Colonic mucosa (tissue), 4 donors: ENCODE data around the gene ENO3. TPM values are rescaled to one million over a fixed set of nuclear protein-coding genes. Genes with fewer than 3 reads are reported as not detected.
A peak's percentile ranks its signal among the peaks of the same experiment; 100 is the strongest.

Experiments
- DNase-seq: peaks from one replicate; pipeline ENCODE4 v3.0.0-alpha.2; 2020
- H3K27ac ChIP-seq: fragments of 200-600 bp; one replicate; pipeline ENCODE4 v1.8.0; 2021
- H3K27me3 ChIP-seq: fragments of 200-600 bp; one replicate; pipeline ENCODE4 v1.8.0; 2021
- H3K36me3 ChIP-seq: fragments of 200-600 bp; one replicate; pipeline ENCODE4 v1.8.0; 2021
- H3K4me1 ChIP-seq: fragments of 200-600 bp; one replicate; pipeline ENCODE4 v1.8.0; 2021; ENCODE audit warnings: mild to moderate bottlenecking
- H3K4me3 ChIP-seq: fragments of 200-600 bp; one replicate; pipeline ENCODE4 v1.8.0; 2021
- H3K9ac ChIP-seq, 2 donors: one replicate each; pipeline ENCODE4 v1.7.0; 2013; ENCODE audit warnings: control low read depth in 2 of 2, low read depth in 2 of 2, low read length in 2 of 2
- H3K9me3 ChIP-seq: fragments of 200-600 bp; one replicate; pipeline ENCODE4 v1.8.0; 2021
- intact Hi-C: fragments of 100-400 bp; cut with DNase I; formaldehyde crosslinking; loops from one replicate; pipeline ENCODE4 v1.14.1; 2022
- total RNA-seq, 2 donors: library from RNA; stranded (reverse); fragmentation: NEBNext Ultra II Directional in 1 of 2; extraction: Animal tissue kit (Norgen Biotek cat#: 25700) in 1 of 2; gene quantifications; one replicate each; pipeline ENCODE4 v1.2.1, GENCODE V29; 2021
- TF ChIP-seq, protein P1 (sequence below): fragments of 200-600 bp; IDR thresholded peaks from one replicate; pipeline ENCODE4 v1.8.0; 2022; ENCODE audit warnings: antibody characterized with exemption, mild to moderate bottlenecking
- donor health status: healthy.
- donor health status: DM: no; HTN: no; CAD: no.
- donor health status: DM: no; HTN: no; CAD: no.

ENO3 gene
- total RNA-seq, 2 donors from 2014 or later = 3.8 to 17.6 TPM

DNA sequence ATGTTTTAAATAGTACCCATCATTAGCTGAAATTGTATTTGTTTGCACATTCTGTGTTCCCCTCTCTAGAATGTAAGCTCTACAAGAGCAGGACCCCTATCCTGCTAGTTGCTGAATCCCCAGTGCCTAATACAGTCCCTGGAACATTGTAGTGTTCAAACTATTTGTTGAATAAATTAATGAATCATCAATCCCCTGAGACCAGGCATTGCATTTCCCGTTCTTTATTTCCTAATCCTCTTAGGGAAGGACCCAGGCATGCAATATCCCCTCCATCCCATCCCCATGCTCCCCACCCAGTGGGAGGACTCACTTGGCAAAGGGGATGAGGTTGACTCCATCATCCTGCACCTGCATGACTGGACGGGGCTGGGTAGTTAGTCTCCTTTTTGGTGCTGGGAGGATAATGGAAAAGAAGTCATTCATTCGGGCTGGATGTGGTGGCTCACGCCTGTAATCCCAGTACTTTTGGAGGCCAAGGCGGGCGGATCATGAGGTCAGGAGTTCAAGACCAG is 43.2 kb downstream of the ENO3 start:
- Histone ChIP-seq H3K4me3 (no peak overlapping the region), H3K9me3 (no peaks in the 10 kb centered on the region), H3K27me3 (no peaks in the 10 kb centered on the region), H3K4me1 (peaks cover 7% of the 10 kb centered on the region), H3K27ac (no peak overlapping the region), H3K9ac (no peak overlapping the region), H3K36me3 (no peaks in the 10 kb centered on the region)
- DNase-seq = no peak
- intact Hi-C loops = no loop called here
- TF ChIP-seq, protein P1, sequence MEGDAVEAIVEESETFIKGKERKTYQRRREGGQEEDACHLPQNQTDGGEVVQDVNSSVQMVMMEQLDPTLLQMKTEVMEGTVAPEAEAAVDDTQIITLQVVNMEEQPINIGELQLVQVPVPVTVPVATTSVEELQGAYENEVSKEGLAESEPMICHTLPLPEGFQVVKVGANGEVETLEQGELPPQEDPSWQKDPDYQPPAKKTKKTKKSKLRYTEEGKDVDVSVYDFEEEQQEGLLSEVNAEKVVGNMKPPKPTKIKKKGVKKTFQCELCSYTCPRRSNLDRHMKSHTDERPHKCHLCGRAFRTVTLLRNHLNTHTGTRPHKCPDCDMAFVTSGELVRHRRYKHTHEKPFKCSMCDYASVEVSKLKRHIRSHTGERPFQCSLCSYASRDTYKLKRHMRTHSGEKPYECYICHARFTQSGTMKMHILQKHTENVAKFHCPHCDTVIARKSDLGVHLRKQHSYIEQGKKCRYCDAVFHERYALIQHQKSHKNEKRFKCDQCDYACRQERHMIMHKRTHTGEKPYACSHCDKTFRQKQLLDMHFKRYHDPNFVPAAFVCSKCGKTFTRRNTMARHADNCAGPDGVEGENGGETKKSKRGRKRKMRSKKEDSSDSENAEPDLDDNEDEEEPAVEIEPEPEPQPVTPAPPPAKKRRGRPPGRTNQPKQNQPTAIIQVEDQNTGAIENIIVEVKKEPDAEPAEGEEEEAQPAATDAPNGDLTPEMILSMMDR = no peak

DNA sequence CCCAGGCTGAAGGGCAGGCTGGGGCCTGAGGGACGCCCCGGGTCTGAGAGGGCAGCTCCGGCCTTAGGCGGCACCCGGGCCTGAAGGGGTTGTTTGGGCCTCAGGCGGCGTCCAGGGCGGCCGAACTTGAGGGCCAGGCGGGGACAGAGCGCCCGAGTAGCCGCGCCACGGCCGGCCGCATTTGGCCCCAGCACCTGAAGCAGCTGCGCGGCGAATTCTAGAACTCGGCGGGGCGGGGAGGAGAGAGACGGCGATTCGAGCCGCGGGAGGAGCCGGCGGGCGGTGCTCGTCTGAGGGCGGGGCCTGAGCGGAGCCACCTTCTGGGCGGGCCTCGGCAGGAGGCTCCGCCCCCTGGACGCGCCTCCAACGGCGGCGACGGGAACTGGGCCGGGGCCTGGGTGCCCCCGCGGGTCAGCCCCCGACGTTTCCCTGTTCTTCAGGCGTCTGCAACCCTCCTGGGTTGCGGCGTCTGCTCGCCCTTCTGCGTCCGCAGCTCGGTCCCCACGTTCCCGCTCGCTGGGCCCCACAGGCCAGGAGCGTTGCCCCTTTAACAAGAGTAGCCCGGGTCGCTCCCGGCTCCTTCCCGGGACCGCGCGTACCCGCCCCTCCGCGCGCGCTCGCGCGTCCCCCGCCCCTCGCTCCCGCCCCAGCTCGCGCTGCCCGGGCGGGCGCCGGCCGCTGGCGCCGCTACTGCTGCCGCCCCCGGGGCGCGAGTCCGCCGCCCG is 46.5 kb downstream of the ENO3 start, which contains the start of the genes INCA1 and KIF1C:
Gene INCA1, minus strand, starts transcription at position 221 of the 725 bp plus-strand sequence. CDS start 3,085 bp downstream, outside the sequence.
Gene KIF1C, plus strand, starts transcription at position 649 of the 725 bp plus-strand sequence. CDS start 2,297 bp downstream, outside the sequence.
- Histone ChIP-seq H3K36me3 (peaks cover 10% of the 10 kb centered on the region), H3K4me1 (peaks cover 14% of the 10 kb centered on the region), H3K9me3 (no peaks in the 10 kb centered on the region), H3K27me3 (no peaks in the 10 kb centered on the region), H3K4me3 (peak within 1 kb of the TSS; percentile 99), H3K9ac (peak within 1 kb of the TSS; percentile 91 to 98), H3K27ac (peak within 1 kb of the TSS; percentile 83)
- peak; percentile 95 for DNase-seq
- intact Hi-C loops = loop anchor here (5.0 kb wide), 1 partner anchor 60 kb away; no protein-coding TSS in a partner anchor
- TF ChIP-seq, protein P1 = no peak

DNA sequence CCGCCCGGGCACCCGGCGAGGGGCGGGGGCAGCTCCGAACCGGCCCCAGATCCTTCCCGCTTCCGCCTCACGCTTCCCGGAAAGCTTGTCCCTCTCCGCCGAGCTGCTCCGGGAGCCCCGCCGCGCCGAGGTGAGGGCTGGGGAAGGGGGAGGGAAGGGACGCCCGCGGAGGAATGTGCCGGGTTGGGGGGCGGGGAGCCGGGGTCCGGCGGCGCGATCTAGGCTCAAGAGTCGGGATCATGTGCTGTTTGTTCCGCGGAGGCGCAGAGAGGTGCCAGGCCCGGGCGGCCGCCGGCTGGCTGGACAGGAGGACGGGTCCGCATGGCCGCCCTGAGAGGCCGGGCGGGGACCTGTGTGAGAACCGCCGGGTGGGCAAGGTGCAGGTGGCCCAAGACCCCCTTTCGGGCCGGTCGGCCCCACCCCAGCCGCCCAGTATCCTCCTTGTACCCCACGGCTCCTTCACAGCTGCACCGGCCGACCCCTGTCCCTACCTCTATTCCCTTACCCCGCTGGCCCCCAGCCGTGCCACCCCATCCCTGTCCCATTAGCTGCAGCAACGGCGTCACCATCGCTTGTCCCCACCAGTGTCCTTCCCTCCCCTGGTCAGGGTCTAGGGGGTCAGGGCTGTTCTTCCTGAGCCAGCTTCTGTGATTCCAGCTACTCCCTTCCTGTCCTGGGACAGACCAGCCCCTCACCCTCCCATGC is 47.3 kb downstream of the ENO3 start:
- DNase-seq = peak; percentile 53
- Histone ChIP-seq H3K4me3 (peak overlapping the region; percentile 99), H3K4me1 (peaks cover 14% of the 10 kb centered on the region), H3K27ac (peak overlapping the region; percentile 83), H3K36me3 (peaks cover 12% of the 10 kb centered on the region), H3K27me3 (no peaks in the 10 kb centered on the region), H3K9me3 (no peaks in the 10 kb centered on the region), H3K9ac (peak overlapping the region; percentile 91 to 98)
- intact Hi-C loops = loop anchor here (5.0 kb wide), 1 partner anchor 61 kb away; no protein-coding TSS in a partner anchor
- TF ChIP-seq, protein P1 = no peak

DNA sequence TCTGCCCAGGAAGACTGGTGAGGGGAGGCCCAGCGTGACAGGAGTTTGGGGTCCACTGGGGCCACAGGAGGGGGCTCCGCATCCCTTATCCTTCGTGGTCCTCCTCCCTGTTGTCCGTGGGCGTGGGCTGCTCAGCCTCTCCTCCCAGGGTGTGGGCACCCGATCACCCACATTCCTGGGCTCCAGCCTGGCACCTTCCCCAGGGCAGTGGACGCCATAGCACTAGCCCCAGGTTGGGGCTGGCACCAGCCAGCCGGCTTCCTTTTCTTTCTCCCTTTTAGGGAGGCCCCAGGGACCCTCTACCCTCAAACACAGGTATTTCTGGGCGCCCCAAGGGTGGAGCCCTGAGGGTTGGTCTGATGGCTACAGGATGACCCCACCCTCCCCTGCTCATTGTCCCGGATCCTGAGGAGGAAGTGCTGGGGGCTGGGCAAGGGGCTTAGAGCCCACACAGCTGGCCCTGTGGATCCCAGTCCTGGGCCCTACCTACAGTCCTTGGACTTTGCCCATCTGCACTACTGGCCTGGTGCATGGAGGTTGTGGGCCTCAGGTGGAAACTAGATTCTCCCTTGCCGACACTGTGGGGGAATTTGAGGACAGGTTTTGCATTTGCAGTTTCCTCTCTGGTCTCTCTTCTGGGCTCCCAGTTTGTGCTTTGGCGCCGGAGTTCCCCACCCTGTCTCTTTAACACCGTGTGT is 48.0 kb downstream of the ENO3 start:
- Histone ChIP-seq H3K27ac (peak overlapping the region; percentile 83), H3K4me3 (peak overlapping the region; percentile 99), H3K9me3 (no peaks in the 10 kb centered on the region), H3K36me3 (peaks cover 12% of the 10 kb centered on the region), H3K27me3 (no peaks in the 10 kb centered on the region), H3K9ac (peak overlapping the region; percentile 91 to 98), H3K4me1 (peaks cover 14% of the 10 kb centered on the region)
- TF ChIP-seq, protein P1 = no peak
- peak; percentile 80 for DNase-seq
- intact Hi-C loops = loop anchor here (5.0 kb wide), 1 partner anchor 62 kb away; no protein-coding TSS in a partner anchor
